Ovary (tissue), 3 donors: Measurements from ENCODE around the gene SLC16A12.

ENCODE experiments used
- CTCF ChIP-seq, 3 donors: fragments of 450-650 bp in 2 of 3; fragments of 200-600 bp in 1 of 3; IDR thresholded peaks; one replicate each; pipeline versions ENCODE4 v1.5.1 to v1.8.0; 2016 to 2022; ENCODE audit warnings: antibody characterized with exemption in 3 of 3, mild to moderate bottlenecking in 1 of 3
- POLR2A ChIP-seq: fragments of 450-650 bp; IDR thresholded peaks from one replicate; pipeline ENCODE4 v1.6.1; 2017; ENCODE audit warnings: antibody characterized with exemption, mild to moderate bottlenecking, moderate library complexity
- donor health status: DM: no; HTN: no; CAD: no.

GRCh38 chr10:89463846-89464537, 71.4 kb downstream of the SLC16A12 start:
- TF ChIP-seq CTCF (IDR thresholded peaks at IDR 0.05) (no peak), POLR2A (no peak)
